ENCODE data around the gene RFTN1. TPM values are rescaled to one million over a fixed set of nuclear protein-coding genes. Genes with fewer than 3 reads are reported as not detected.

Gene RFTN1
- total RNA-seq, 1 donor from 2014 or later: 53.4 TPM

DNA sequence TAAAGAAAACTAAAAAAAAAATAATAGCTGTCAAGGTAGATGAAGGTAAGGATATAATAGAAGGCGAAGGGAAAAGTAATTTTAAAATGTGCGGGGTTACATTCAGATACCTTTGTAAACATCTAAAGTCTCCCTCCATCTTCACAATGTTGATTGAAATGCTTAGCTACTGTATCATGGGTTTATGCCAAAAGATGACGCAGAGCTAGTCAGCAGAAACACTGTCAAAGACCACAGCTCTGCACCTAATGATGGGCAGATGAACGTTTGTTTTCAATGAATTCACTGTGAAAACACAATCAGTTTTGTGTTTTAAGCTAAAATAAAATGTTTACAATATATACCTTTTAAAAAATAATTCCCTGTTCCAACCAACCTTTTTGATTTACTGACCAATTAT is 61.2 kb downstream of the RFTN1 start:
- no peak overlapping the region for H3K27ac Mint-ChIP-seq (ENCODE audit: unreplicated experiment)
- peaks cover 63% of the 10 kb centered on the region for H3K4me1 Mint-ChIP-seq (ENCODE audit: low read depth)
- H3K27me3 Mint-ChIP-seq (ENCODE audit: low read depth): no peaks in the 10 kb centered on the region
- TF ChIP-seq, protein P1, sequence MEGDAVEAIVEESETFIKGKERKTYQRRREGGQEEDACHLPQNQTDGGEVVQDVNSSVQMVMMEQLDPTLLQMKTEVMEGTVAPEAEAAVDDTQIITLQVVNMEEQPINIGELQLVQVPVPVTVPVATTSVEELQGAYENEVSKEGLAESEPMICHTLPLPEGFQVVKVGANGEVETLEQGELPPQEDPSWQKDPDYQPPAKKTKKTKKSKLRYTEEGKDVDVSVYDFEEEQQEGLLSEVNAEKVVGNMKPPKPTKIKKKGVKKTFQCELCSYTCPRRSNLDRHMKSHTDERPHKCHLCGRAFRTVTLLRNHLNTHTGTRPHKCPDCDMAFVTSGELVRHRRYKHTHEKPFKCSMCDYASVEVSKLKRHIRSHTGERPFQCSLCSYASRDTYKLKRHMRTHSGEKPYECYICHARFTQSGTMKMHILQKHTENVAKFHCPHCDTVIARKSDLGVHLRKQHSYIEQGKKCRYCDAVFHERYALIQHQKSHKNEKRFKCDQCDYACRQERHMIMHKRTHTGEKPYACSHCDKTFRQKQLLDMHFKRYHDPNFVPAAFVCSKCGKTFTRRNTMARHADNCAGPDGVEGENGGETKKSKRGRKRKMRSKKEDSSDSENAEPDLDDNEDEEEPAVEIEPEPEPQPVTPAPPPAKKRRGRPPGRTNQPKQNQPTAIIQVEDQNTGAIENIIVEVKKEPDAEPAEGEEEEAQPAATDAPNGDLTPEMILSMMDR (IDR thresholded peaks at IDR 0.05): no peak
- H3K36me3 Mint-ChIP-seq (ENCODE audit: low read depth): peaks cover 3% of the 10 kb centered on the region
- H3K9me3 Mint-ChIP-seq (ENCODE audit: low read depth): no peaks in the 10 kb centered on the region
- DNase-seq (ENCODE audit: low spot score): no peak
- H3K4me3 Mint-ChIP-seq (ENCODE audit: unreplicated experiment): no peak overlapping the region

DNA sequence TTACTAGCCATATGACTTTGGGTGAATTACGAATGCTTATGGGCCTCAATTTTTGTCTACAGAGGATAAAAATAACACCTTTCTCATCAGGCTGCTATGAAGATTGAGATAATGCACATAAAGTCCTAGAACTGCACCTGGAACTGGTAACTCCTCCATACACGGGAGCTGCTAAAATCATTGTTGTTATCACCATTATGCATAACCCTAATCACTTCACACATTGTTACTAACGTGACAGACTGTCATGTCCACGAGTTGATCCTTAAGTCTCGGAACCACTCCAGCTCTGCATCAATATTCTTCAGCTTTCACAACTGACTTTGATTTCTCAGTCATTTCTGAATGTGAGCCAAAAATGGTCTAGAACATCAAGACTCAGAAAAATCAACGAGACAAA is 64.1 kb downstream of the RFTN1 start:
- Mint-ChIP-seq H3K27ac (ENCODE audit: unreplicated experiment) (peak overlapping the region; percentile 97), H3K27me3 (ENCODE audit: low read depth) (no peaks in the 10 kb centered on the region), H3K9me3 (ENCODE audit: low read depth) (no peaks in the 10 kb centered on the region), H3K4me3 (ENCODE audit: unreplicated experiment) (no peak overlapping the region), H3K4me1 (ENCODE audit: low read depth) (peaks cover 59% of the 10 kb centered on the region), H3K36me3 (ENCODE audit: low read depth) (peaks cover 3% of the 10 kb centered on the region)
- DNase-seq (ENCODE audit: low spot score): no peak
- TF ChIP-seq, protein P1 (IDR thresholded peaks at IDR 0.05): no peak

DNA sequence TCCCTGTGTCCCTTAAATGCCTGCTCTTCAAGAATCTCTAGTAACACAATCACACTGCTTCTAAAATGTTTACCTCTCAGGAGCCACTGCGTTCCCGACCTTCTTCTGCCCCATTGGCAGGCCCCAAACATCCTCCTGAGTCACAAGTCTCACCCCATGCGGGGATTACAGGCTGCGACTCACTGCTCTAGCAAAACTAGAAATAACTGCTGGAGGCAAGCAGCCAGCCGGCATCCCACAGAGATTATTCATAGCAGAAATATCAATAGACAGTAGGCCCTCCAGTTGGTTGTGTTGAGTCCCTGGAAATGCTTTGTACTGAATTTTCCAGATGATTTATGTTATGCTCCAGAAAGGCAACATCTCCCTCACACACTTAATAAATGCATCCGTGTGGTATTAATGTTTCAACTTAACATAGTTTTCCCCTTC is 64.8 kb downstream of the RFTN1 start:
- peaks cover 1% of the 10 kb centered on the region for H3K36me3 Mint-ChIP-seq (ENCODE audit: low read depth)
- peak overlapping the region; percentile 50 for H3K4me3 Mint-ChIP-seq (ENCODE audit: unreplicated experiment)
- H3K27me3 Mint-ChIP-seq (ENCODE audit: low read depth): no peaks in the 10 kb centered on the region
- TF ChIP-seq, protein P1 (IDR thresholded peaks at IDR 0.05): peak; percentile 24
- H3K9me3 Mint-ChIP-seq (ENCODE audit: low read depth): no peaks in the 10 kb centered on the region
- peaks cover 64% of the 10 kb centered on the region for H3K4me1 Mint-ChIP-seq (ENCODE audit: low read depth)
- H3K27ac Mint-ChIP-seq (ENCODE audit: unreplicated experiment): peak overlapping the region; percentile 97
- DNase-seq (ENCODE audit: low spot score): no peak

DNA sequence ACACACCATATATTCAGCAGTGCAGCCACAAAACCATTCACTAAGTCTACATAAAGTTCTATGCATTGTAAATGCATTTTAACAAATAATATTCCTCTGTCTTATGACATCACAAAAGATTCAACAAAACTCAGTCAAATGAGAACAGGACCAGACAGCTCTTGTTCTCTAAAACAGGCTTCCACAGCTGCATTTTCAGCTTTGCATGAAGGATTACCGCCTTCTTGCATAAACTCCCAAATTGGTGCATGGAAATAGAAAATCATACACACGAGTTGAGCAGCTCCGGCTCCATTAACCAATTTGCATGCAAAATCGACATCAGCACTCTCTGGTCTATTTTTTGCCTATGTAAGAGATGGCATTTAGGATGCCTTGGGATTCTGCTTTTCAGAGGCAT is 66.4 kb downstream of the RFTN1 start:
- Mint-ChIP-seq H3K27ac (ENCODE audit: unreplicated experiment) (no peak overlapping the region), H3K36me3 (ENCODE audit: low read depth) (peaks cover 3% of the 10 kb centered on the region), H3K27me3 (ENCODE audit: low read depth) (no peaks in the 10 kb centered on the region), H3K4me3 (ENCODE audit: unreplicated experiment) (no peak overlapping the region), H3K4me1 (ENCODE audit: low read depth) (peaks cover 68% of the 10 kb centered on the region), H3K9me3 (ENCODE audit: low read depth) (peaks cover 4% of the 10 kb centered on the region)
- DNase-seq (ENCODE audit: low spot score): no peak
- TF ChIP-seq, protein P1 (IDR thresholded peaks at IDR 0.05): no peak

DNA sequence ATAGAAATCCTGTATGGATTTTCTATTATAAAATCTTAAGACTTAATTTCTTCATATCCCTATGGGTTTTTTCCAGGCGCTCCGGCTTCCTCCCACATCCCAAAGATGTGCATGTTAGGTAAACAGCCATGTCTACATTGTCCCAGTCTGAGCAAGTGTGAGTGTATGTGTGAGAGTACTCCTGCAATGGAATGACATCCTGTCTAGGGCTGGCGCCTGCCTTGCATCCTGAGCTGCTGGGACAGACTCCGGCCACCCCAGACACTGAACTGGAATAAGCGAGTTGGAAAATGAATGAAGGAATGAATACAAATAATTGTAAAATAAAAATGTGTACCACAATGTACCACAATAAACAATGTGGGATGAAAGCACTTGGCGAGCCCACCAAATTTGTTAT is 69.2 kb downstream of the RFTN1 start:
- H3K4me3 Mint-ChIP-seq (ENCODE audit: unreplicated experiment): no peak overlapping the region
- TF ChIP-seq, protein P1 (IDR thresholded peaks at IDR 0.05): no peak
- peaks cover 4% of the 10 kb centered on the region for H3K9me3 Mint-ChIP-seq (ENCODE audit: low read depth)
- peaks cover 1% of the 10 kb centered on the region for H3K36me3 Mint-ChIP-seq (ENCODE audit: low read depth)
- no peaks in the 10 kb centered on the region for H3K27me3 Mint-ChIP-seq (ENCODE audit: low read depth)
- peak overlapping the region; percentile 68 for H3K27ac Mint-ChIP-seq (ENCODE audit: unreplicated experiment)
- peaks cover 78% of the 10 kb centered on the region for H3K4me1 Mint-ChIP-seq (ENCODE audit: low read depth)
- no peak for DNase-seq (ENCODE audit: low spot score)
